Smooth muscle cell (in vitro differentiated cells): ENCODE results near the gene OR4N5. TPM values are rescaled to one million over a fixed set of nuclear protein-coding genes. Genes with fewer than 3 reads are reported as not detected.

Source experiments
- DNase-seq: peaks from one replicate; lab custom pipeline; 2025; ENCODE audit not compliant: unreplicated experiment; lab: John Stamatoyannopoulos, UW
- H2AFZ ChIP-seq: fragments of 200-600 bp; sonication (generic); 2 replicates; pipeline ENCODE4 v1.6.0; 2016; ENCODE audit warnings: antibody characterized with exemption, low read depth, mild to moderate bottlenecking
- H3F3A ChIP-seq: fragments of 200-600 bp; sonication (generic); 2 replicates; pipeline ENCODE4 v1.6.0; 2017; ENCODE audit warnings: antibody characterized with exemption, low read depth
- H3K27ac ChIP-seq: fragments of 200-600 bp; sonication (generic); 2 replicates; pipeline ENCODE4 v1.5.1; 2016; ENCODE audit warnings: low read depth, mild to moderate bottlenecking
- H3K27me3 ChIP-seq: fragments of 200-600 bp; sonication (generic); 2 replicates; pipeline ENCODE4 v1.6.1; 2016; ENCODE audit warnings: low read depth, mild to moderate bottlenecking
- H3K36me3 ChIP-seq: fragments of 200-600 bp; sonication (generic); 2 replicates; pipeline ENCODE4 v1.5.1; 2016; ENCODE audit warnings: low read depth
- H3K4me1 ChIP-seq: fragments of 200-600 bp; sonication (generic); 2 replicates; pipeline ENCODE4 v1.5.1; 2016; ENCODE audit warnings: low read depth
- H3K4me2 ChIP-seq: fragments of 200-600 bp; sonication (generic); 2 replicates; pipeline ENCODE4 v1.6.0; 2016; ENCODE audit warnings: mild to moderate bottlenecking
- H3K4me3 ChIP-seq: fragments of 200-600 bp; sonication (generic); 2 replicates; pipeline ENCODE4 v1.5.1; 2016; ENCODE audit warnings: mild to moderate bottlenecking
- H3K79me2 ChIP-seq: fragments of 200-600 bp; sonication (generic); 2 replicates; pipeline ENCODE4 v1.6.0; 2016; ENCODE audit warnings: low read depth, mild to moderate bottlenecking
- H3K9ac ChIP-seq: fragments of 200-600 bp; sonication (generic); 2 replicates; pipeline ENCODE4 v1.6.0; 2016; ENCODE audit warnings: low read depth
- H3K9me3 ChIP-seq: fragments of 200-600 bp; sonication (generic); replicated peaks from 2 replicates; pipeline ENCODE4 v1.5.1; 2016; ENCODE audit warnings: low read depth
- H4K20me1 ChIP-seq: fragments of 200-600 bp; sonication (generic); 2 replicates; pipeline ENCODE4 v1.6.0; 2016; ENCODE audit warnings: low read depth
- WGBS: methylation state at CpG from one replicate; pipeline ENCODE4 v1.1.7; 2016; ENCODE audit warnings: low lambda C conversion rate; 5-methylcytosine and 5-hydroxymethylcytosine counted together
- polyA plus RNA-seq: library from polyadenylated mRNA; unstranded; fragments of >200 nt; fragmentation: Nextera tagmentation; extraction: Ambion mirVana; gene quantifications from 2 replicates; pipeline ENCODE4 v1.2.1, GENCODE V29; 2016
- total RNA-seq: library from RNA; depleted of rRNA; stranded (reverse); fragments of >200 nt; gene quantifications from 2 replicates; pipeline ENCODE4 v1.2.3, GENCODE V29; 2014
- TF ChIP-seq, protein P1 (sequence below): fragments of 200-600 bp; sonication (generic); IDR thresholded peaks from 2 replicates; pipeline ENCODE4 v1.5.1; 2017; ENCODE audit warnings: borderline replicate concordance, mild to moderate bottlenecking, antibody characterized with exemption; ENCODE audit not compliant: insufficient read depth, poor library complexity, severe bottlenecking

The OR4N5 gene
- total and polyA plus RNA-seq, 2 experiments from 2014 or later: not detected

DNA sequence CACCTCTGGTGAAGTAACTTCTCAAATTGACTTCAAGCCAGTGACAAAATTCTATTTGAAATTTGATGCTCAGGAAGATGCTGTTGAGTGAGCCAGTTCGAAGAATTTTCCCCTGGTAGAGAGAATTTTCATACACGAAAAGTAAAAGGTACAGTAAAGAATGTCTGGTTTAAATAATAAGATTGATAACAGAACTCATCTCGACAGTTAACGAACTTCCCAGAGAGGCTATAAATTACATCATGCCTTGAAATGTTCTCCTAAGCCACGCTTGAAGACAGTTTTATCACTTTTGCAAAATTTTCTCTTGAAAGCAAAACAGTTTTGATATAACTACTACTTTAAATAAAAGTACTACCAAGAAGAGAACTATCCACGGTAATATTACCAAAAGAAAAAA, 37.7 kb downstream of the OR4N5 start:
- TF ChIP-seq, protein P1, sequence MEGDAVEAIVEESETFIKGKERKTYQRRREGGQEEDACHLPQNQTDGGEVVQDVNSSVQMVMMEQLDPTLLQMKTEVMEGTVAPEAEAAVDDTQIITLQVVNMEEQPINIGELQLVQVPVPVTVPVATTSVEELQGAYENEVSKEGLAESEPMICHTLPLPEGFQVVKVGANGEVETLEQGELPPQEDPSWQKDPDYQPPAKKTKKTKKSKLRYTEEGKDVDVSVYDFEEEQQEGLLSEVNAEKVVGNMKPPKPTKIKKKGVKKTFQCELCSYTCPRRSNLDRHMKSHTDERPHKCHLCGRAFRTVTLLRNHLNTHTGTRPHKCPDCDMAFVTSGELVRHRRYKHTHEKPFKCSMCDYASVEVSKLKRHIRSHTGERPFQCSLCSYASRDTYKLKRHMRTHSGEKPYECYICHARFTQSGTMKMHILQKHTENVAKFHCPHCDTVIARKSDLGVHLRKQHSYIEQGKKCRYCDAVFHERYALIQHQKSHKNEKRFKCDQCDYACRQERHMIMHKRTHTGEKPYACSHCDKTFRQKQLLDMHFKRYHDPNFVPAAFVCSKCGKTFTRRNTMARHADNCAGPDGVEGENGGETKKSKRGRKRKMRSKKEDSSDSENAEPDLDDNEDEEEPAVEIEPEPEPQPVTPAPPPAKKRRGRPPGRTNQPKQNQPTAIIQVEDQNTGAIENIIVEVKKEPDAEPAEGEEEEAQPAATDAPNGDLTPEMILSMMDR: no peak
- 35% methylated on average over 6 of the region's 6 CpGs for WGBS
- H2AFZ ChIP-seq: no peak overlapping the region
- no peaks in the 10 kb centered on the region for H4K20me1 ChIP-seq
- no peaks in the 10 kb centered on the region for H3K4me1 ChIP-seq
- peaks cover 8% of the 10 kb centered on the region for H3K9me3 ChIP-seq
- H3K4me3 ChIP-seq: no peak overlapping the region
- DNase-seq: no peak
- H3K36me3 ChIP-seq: no peaks in the 10 kb centered on the region
- H3K27ac ChIP-seq: no peak overlapping the region
- no peaks in the 10 kb centered on the region for H3K27me3 ChIP-seq
- no peaks in the 10 kb centered on the region for H3F3A ChIP-seq
- H3K9ac ChIP-seq: no peak overlapping the region
- no peaks in the 10 kb centered on the region for H3K79me2 ChIP-seq
- H3K4me2 ChIP-seq: no peak overlapping the region

DNA sequence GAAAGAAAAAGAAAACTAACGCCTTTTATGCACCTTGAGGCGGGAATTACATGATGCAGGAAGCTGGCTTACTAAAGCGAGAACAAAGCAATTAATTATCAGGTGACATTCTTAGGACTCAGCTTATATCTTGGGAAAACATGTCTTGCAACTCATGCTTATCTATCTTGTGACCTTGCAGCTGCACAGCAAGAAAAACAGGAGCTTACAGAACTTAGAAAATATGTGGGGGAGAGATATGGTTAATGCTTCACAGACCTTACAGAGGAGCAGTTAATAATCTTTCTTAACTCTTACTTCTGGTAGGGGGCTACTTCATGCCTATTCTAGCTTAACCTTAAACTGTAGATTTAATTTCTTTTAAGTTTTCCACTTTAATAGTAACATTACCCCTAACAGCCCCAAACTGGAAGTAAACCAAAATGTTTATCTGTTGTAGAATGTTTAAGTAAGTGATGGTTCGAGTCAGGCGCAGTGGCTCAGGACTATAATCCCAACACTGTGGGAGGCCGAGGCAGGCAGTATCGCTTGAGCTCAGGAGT, 38.9 kb downstream of the OR4N5 start:
- TF ChIP-seq, protein P1: no peak
- Histone ChIP-seq H3K4me2 (no peak overlapping the region), H3K4me1 (no peaks in the 10 kb centered on the region), H2AFZ (no peak overlapping the region), H3K27ac (no peak overlapping the region), H3K4me3 (no peak overlapping the region), H3K9me3 (peaks cover 8% of the 10 kb centered on the region), H3K27me3 (no peaks in the 10 kb centered on the region), H3K79me2 (no peaks in the 10 kb centered on the region), H3K36me3 (no peaks in the 10 kb centered on the region), H3F3A (no peaks in the 10 kb centered on the region), H3K9ac (no peak overlapping the region), H4K20me1 (no peaks in the 10 kb centered on the region)
- DNase-seq: no peak
- WGBS: 83% methylated on average over 7 of the region's 7 CpGs

DNA sequence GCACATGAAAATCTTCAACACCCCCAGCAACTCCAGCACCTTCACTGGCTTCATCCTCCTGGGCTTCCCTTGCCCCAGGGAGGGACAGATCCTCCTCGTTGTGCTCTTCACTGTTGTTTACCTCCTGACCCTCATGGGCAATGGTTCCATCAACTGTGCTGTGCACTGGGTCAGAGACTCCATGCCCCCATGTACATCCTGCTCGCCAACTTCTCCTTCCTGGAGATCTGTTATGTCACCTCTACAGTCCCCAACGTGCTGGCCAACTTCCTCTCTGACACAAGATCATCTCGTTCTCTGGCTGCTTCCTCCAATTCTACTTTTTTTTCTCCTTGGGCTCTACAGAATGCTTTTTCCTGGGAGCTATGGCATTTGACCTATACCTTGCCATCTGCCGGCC, 40.6 kb downstream of the OR4N5 start:
- 48% methylated on average over 5 of the region's 5 CpGs for WGBS
- Histone ChIP-seq H3K79me2 (no peaks in the 10 kb centered on the region), H4K20me1 (no peaks in the 10 kb centered on the region), H2AFZ (no peak overlapping the region), H3K4me1 (no peaks in the 10 kb centered on the region), H3K9me3 (peaks cover 8% of the 10 kb centered on the region), H3K4me2 (no peak overlapping the region), H3F3A (no peaks in the 10 kb centered on the region), H3K4me3 (no peak overlapping the region), H3K27ac (no peak overlapping the region), H3K36me3 (no peaks in the 10 kb centered on the region), H3K27me3 (no peaks in the 10 kb centered on the region), H3K9ac (no peak overlapping the region)
- DNase-seq: no peak
- TF ChIP-seq, protein P1: no peak

DNA sequence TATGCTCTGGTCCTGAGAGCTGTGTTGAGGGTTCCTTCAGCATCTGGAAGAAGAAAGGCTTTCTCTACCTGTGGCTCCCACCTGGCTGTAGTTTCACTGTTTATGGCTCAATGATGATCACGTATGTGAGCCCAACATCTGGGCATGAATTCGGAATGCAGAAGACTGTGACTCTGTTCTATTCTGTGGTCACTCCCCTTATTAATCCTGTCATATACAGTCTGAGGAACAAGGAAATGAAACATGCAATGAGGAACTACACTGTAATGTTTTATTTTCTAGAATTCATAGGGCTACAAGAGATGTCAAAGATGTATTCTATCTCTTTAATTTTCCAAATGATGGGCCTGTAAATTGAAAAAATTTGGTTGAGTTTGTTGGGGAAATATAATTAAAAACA, 41.3 kb downstream of the OR4N5 start:
- Histone ChIP-seq H3K4me2 (no peak overlapping the region), H3K9ac (no peak overlapping the region), H3K9me3 (peaks cover 8% of the 10 kb centered on the region), H4K20me1 (no peaks in the 10 kb centered on the region), H3K27me3 (no peaks in the 10 kb centered on the region), H3K27ac (no peak overlapping the region), H3K4me1 (no peaks in the 10 kb centered on the region), H3K4me3 (no peak overlapping the region), H2AFZ (no peak overlapping the region), H3K36me3 (no peaks in the 10 kb centered on the region), H3F3A (no peaks in the 10 kb centered on the region), H3K79me2 (no peaks in the 10 kb centered on the region)
- no peak for DNase-seq
- WGBS: 54% methylated on average over 2 of the region's 2 CpGs
- TF ChIP-seq, protein P1: no peak
